Adipose tissue (tissue), 3 donors: ENCODE measurements around the gene HAUS6. TPM values are rescaled to one million over a fixed set of nuclear protein-coding genes. Genes with fewer than 3 reads are reported as not detected.

Experiments
- polyA plus RNA-seq, 3 donors: library from polyadenylated mRNA; stranded (reverse); fragments of 200-250 nt; gene quantifications; one replicate each; pipeline ENCODE4 v1.2.3, GENCODE V29; 2013
- donor health status: healthy with polysubstance abuse.
- donor health status: Bipolar disorder and iron deficiency.
- donor health status: healthy.

The HAUS6 gene
- polyA plus RNA-seq, 3 donors = 1.9 to 4.8 (median 4.4) TPM

Other genes starting within 250 kb of the HAUS6 start
- under 1 TPM in 2 of 3 donors, not detected in 1; 0.01 to 0.03 TPM for gene SAXO1, start 69.7 kb downstream of the HAUS6 start, polyA plus RNA-seq
- 10 to 100 TPM; 40.0 to 98.2 (median 84.8) TPM for gene RRAGA, start 53.5 kb downstream of the HAUS6 start, polyA plus RNA-seq
- gene PLIN2, start 24.6 kb upstream of the HAUS6 start, polyA plus RNA-seq = 100 to 1,000 TPM; 170 to 578 (median 224) TPM
- gene DENND4C, start 127.8 kb upstream of the HAUS6 start, polyA plus RNA-seq = 10 to 100 TPM in 2 of 3 donors, 1 to 10 TPM in 1; 9.5 to 18.2 (median 15.7) TPM